ENCODE measurements around the gene FAT4. TPM values are rescaled to one million over a fixed set of nuclear protein-coding genes. Genes with fewer than 3 reads are reported as not detected.

FAT4 gene
- total and polyA plus RNA-seq, 3 donors from 2014 or later, result 2.8 to 8.9 (median 6.5) TPM

DNA sequence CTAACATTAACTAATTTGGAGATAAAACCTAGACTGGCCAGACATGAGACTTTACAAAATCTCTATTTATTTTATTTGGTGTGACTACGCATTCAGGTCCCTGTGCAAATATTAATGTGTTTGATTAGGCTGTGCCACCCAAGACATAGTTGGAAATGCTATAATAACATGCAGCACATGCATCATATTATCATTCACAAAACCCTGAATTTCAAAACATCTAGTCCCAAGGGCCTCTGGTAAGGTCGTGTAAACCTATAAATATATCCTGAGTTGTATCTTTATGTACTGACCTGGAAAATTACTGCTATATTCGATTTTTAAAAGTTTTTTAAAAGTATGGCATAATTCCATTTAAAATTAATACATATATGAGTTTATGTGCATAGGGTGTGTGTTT lies 47.1 kb upstream of the FAT4 start:
- Histone ChIP-seq H3K4me1 (no peaks in the 10 kb centered on the region), H3K27me3 (no peaks in the 10 kb centered on the region), H3K36me3 (ENCODE audit: low read depth, missing control alignments) (no peaks in the 10 kb centered on the region), H3K4me3 (no peak overlapping the region), H3K9me3 (no peaks in the 10 kb centered on the region), H3K27ac (no peak overlapping the region)
- no peak for DNase-seq
- 67 to 68% methylated on average over 3 of the region's 3 CpGs for WGBS, 2 donors
- TF ChIP-seq, protein P1, sequence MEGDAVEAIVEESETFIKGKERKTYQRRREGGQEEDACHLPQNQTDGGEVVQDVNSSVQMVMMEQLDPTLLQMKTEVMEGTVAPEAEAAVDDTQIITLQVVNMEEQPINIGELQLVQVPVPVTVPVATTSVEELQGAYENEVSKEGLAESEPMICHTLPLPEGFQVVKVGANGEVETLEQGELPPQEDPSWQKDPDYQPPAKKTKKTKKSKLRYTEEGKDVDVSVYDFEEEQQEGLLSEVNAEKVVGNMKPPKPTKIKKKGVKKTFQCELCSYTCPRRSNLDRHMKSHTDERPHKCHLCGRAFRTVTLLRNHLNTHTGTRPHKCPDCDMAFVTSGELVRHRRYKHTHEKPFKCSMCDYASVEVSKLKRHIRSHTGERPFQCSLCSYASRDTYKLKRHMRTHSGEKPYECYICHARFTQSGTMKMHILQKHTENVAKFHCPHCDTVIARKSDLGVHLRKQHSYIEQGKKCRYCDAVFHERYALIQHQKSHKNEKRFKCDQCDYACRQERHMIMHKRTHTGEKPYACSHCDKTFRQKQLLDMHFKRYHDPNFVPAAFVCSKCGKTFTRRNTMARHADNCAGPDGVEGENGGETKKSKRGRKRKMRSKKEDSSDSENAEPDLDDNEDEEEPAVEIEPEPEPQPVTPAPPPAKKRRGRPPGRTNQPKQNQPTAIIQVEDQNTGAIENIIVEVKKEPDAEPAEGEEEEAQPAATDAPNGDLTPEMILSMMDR (IDR thresholded peaks at IDR 0.05), result no peak
- no peak for TF ChIP-seq POLR2A (IDR thresholded peaks at IDR 0.05)
- intact Hi-C loops (cut with DNase I; ENCODE audit: low total_unique reads), result no loop called here

DNA sequence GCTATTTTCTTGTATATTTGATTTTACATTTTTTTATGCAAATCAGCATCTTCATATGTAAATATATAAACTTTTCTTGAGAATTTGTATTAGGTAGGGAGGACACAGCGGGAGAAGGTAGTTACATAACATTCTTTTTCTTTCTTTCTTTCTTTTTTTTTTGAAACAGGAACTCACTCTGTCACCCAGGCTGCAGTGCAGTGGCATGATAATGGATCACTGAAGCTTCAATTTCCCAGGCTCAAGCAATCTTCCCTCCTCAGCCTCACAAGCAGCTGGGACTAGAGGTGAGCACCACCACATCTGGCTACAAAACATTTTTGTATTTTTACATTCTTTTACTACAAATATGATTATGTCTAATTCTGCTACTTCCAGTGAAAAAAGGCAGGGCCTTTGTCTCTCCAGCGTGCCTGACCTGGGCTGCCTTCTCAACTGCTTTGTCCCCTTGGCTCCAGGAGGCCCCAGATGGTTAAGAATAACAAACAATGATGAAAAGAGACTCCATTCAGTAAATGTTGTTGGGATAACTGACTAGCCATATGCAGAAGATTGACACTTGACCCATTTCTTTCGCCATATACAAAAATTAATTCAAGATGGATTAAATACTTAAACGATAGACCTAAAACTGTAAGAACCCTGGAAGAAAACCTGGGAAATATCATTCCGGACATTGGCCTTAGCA lies 46.5 kb upstream of the FAT4 start:
- Histone ChIP-seq H3K9me3 (no peaks in the 10 kb centered on the region), H3K4me3 (no peak overlapping the region), H3K36me3 (ENCODE audit: low read depth, missing control alignments) (no peaks in the 10 kb centered on the region), H3K27me3 (no peaks in the 10 kb centered on the region), H3K4me1 (no peaks in the 10 kb centered on the region), H3K27ac (no peak overlapping the region)
- WGBS, 2 donors, result 88 to 92% methylated on average over 5 of the region's 5 CpGs
- no peak for DNase-seq
- intact Hi-C loops (cut with DNase I; ENCODE audit: low total_unique reads), result no loop called here
- TF ChIP-seq, protein P1 (IDR thresholded peaks at IDR 0.05), result no peak
- no peak for TF ChIP-seq POLR2A (IDR thresholded peaks at IDR 0.05)

DNA sequence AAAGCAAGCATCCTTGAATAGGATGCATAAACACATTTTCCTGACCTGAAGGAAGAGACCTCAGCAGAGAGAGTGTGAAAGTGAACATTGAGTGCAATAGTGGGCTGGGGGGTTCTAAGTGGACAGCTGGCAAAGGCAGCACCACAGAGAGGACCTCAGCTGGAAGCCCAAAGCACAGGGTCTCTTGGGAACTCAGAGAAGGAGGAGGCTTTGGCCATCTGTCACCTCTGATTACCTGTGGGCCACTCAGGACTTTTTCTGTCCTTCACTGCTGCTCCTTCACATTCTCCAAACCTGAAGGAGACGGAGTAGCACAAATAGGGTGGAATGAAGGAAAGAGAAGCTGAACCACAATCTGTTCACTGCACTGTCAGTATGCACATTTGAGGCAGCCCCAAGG lies 37.9 kb upstream of the FAT4 start:
- Histone ChIP-seq H3K4me3 (no peak overlapping the region), H3K9me3 (no peaks in the 10 kb centered on the region), H3K27me3 (no peaks in the 10 kb centered on the region), H3K27ac (no peak overlapping the region), H3K36me3 (ENCODE audit: low read depth, missing control alignments) (no peaks in the 10 kb centered on the region), H3K4me1 (no peaks in the 10 kb centered on the region)
- DNase-seq, result no peak
- no peak for TF ChIP-seq POLR2A (IDR thresholded peaks at IDR 0.05)
- TF ChIP-seq, protein P1 (IDR thresholded peaks at IDR 0.05), result no peak
- 94 to 100% methylated on average over 1 of the region's 1 CpG for WGBS, 2 donors
- intact Hi-C loops (cut with DNase I; ENCODE audit: low total_unique reads), result no loop called here

DNA sequence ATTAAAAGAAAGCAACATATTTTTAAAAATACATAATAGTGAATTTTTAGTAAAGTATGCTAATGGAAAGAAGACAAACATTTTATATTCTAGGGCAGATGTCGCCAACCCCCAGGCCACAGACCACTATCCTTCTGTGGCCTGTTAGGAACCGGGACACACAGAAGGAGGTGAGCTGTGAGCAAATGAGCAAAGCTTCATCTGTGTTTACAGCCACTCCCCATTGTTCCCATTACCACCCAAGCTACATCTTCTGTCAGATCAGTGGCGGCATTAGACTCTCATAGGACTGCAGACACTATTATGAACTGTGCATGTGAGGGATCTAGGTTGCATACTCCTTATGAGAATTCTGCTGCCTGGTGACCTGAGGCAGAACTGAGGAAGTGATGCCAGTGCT lies 37.0 kb upstream of the FAT4 start:
- no peak overlapping the region for H3K4me3 ChIP-seq
- H3K27me3 ChIP-seq, result no peaks in the 10 kb centered on the region
- no peak for TF ChIP-seq POLR2A (IDR thresholded peaks at IDR 0.05)
- TF ChIP-seq, protein P1 (IDR thresholded peaks at IDR 0.05), result no peak
- no peak for DNase-seq
- no peaks in the 10 kb centered on the region for H3K9me3 ChIP-seq
- 89 to 94% methylated on average over 3 of the region's 3 CpGs for WGBS, 2 donors
- intact Hi-C loops (cut with DNase I; ENCODE audit: low total_unique reads), result no loop called here
- no peaks in the 10 kb centered on the region for H3K4me1 ChIP-seq
- H3K27ac ChIP-seq, result no peak overlapping the region
- H3K36me3 ChIP-seq (ENCODE audit: low read depth, missing control alignments), result no peaks in the 10 kb centered on the region

DNA sequence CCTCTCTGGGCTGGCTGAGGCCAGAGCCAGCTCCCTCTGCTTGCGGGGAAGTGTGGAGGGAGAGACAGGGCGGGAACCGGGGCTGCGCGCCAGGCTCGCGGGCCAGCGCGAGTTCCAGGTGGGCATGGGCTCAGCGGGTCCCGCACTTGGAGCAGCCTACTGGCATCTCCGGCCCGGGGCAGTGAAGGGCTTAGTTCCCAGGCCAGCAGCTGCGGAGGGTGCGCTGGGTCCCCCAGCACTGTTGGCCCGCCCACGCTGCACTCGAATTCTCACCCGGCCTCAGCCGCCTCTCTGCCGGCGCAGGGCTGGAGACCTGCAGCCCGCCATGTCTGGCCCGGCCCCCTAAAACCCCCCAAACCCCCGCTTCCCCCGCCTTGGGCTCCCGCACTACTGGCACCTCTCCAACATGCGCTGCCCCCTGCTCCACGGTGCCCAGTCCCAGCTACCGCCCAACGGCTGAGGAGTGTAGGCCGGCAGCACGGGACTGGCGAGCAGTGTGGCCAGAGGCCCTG lies 33.8 kb upstream of the FAT4 start:
- no peaks in the 10 kb centered on the region for H3K4me1 ChIP-seq
- peak overlapping the region in 1 of 2 donors; percentile 47 for H3K4me3 ChIP-seq
- H3K36me3 ChIP-seq (ENCODE audit: low read depth, missing control alignments), result no peaks in the 10 kb centered on the region
- DNase-seq, result no peak
- H3K27me3 ChIP-seq, result no peaks in the 10 kb centered on the region
- intact Hi-C loops (cut with DNase I; ENCODE audit: low total_unique reads), result loop anchor here (10.0 kb wide), 1 partner anchor 946 kb away; no protein-coding TSS in a partner anchor
- TF ChIP-seq POLR2A (IDR thresholded peaks at IDR 0.05), result no peak
- TF ChIP-seq, protein P1 (IDR thresholded peaks at IDR 0.05), result no peak
- H3K27ac ChIP-seq, result no peak overlapping the region
- WGBS, 2 donors, result 79 to 91% methylated on average over 7 to 34 of the region's 34 CpGs
- H3K9me3 ChIP-seq, result no peaks in the 10 kb centered on the region
